Measurements from ENCODE around the gene NUDT14.

The NUDT14 gene

DNA sequence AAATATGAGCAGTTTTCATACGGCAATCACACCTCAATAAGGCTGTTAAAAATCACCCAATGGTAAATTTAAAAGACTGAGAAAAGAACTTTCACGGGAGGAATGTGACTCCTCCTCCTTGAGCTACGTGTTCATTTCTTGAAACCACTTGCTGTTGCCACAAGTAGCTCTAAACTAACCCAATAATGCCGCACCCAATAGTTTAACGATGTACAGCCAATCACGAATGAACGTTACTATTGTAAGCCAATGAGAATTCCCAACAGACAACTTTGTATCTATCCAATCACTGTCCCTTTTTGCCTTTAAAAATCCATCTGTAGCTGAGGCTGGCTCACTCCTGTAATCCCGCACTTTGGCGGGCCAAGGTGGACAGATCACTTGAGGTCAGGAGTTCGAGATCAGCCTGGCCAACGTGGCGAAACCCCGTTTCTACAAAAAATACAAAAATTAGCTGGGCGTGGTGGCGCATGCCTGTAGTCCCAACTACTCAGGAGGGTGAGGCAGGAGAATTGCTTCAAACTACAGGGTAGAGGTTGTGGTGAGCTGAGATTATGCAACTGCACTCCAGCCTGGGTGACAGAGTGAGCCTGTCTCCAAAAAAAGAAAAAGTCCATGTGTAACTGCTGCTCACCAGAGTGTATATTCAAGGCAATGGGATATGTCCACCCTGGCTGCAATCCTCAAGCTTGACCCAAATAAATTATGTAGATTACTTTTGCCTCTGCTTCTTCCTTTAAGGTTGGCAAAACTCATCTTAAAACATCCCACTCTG, 42.8 kb upstream of the NUDT14 start:
- no peak for DNase-seq (ENCODE audit: low read depth)
- no peak for TF ChIP-seq CTCF (conservative IDR thresholded peaks at IDR 0.05; ENCODE audit: low read depth, low read length)
- H3K4me3 ChIP-seq (ENCODE audit: low read depth, low read length) = no peak overlapping the region

DNA sequence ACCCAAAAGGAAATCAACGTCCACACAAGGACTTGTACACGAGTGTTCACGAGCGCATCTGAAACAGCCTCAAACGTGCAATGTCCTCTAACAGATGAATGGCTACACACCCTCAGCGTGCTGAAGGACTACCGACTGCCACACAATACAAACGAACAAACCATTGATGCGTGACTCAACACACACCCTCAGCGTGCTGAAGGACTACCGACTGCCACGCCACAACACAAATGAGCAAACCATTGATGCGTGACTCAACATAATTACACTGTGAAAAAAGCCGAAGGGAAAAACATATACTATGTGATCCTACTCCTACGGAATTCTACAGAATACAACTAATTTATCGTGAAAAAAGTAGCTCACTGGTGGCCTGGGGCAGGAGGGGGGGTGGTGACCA, 42.1 kb upstream of the NUDT14 start:
- DNase-seq (ENCODE audit: low read depth) = no peak
- no peak overlapping the region for H3K4me3 ChIP-seq (ENCODE audit: low read depth, low read length)
- no peak for TF ChIP-seq CTCF (conservative IDR thresholded peaks at IDR 0.05; ENCODE audit: low read depth, low read length)

GRCh38 chr14:105221598-105222178, 40.6 kb upstream of the NUDT14 start:
- no peak for DNase-seq (ENCODE audit: low read depth)
- H3K4me3 ChIP-seq (ENCODE audit: low read depth, low read length) = no peak overlapping the region
- TF ChIP-seq CTCF (conservative IDR thresholded peaks at IDR 0.05; ENCODE audit: low read depth, low read length) = no peak

DNA sequence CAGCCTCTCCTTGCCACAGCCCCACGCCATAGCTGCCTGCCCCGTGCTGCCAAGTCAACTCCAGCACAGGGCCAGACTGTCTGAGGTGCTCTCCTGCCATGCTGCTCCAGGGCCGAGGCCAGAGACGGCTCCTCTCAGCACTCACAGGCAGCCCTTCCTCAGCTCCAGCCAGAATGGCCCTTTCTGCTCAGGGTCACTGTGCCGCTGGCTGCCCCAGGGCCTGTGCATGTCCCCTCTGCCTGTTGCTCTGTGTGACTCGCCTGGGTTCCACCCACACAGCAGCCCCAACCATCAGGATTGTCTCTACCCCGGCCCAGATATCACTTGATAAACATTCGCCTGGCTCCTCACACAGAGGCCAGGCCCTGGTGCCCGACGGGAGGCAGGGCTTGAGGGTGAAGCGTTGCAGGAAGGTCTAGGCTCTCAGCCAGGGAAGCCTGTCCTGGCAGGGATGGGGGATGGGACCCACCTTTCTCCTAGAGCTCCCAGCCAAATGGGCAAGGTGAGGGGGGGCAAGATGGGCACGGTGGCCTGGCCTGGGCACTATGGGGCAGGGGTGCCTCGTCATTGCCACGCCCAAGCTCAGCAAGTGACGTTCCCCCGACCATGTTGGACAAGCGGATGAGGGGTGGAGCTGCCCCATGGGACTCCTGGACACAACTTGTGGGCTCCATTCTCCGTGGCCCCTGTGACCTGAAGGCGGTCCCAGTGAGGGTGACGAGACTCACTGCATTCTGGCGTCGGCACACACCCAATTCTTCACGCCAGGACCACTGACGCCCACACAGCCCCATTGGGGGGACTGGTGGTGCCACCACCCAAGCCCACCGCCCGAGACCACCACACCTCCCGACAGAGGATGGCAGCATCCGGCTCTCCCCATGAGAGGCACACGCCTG, 39.8 kb upstream of the NUDT14 start:
- no peak for TF ChIP-seq CTCF (conservative IDR thresholded peaks at IDR 0.05; ENCODE audit: low read depth, low read length)
- no peak overlapping the region for H3K4me3 ChIP-seq (ENCODE audit: low read depth, low read length)
- no peak for DNase-seq (ENCODE audit: low read depth)

DNA sequence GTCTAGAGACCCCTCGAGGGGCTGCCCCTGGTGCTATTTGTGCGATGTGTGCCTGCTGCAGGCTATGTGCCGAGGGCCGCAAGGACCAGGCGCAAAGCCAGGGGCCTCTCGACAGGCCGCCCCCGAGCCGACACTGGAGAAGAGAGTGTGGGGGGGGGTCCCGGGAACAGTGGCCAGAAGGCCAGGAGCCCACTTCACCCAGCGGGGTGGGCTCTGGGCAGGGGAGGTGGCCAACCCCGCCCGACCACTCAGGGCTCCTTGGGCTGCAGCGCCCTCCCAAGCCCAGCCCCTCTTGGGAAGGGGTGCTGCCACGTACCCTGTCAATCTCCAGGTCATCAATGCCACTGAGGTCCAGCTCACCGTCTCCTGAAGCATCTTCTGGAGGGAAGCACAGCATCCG, 38.6 kb upstream of the NUDT14 start:
- no peak for DNase-seq (ENCODE audit: low read depth)
- no peak overlapping the region for H3K4me3 ChIP-seq (ENCODE audit: low read depth, low read length)
- TF ChIP-seq CTCF (conservative IDR thresholded peaks at IDR 0.05; ENCODE audit: low read depth, low read length) = no peak

DNA sequence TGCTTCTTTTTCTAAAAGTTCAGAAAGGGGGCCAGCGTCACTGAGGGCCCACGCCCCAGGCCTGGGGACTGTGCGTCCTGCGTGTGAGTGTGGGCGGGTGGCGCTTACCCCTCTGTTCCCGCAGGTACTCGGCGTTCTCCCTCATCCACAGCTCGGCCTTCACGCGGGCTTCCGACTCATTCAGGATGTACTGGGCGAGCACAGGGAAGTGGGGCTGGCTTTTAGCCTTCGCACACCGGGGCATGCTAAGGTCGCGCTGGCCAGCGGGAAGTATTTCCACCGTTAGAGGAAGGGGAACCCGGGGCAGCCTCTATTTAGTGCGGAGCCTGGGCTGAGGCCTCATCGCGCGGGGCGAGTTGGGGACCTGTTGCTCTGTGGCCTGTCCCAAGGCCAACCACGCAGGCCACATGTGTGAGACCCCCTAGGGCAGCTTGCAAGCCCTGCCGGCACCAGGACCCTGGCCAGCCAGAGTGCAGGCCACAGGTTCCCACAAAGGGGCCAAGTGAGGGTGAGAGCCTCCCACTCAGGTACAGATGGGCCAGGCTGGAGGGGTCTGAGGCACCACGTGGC, 38.0 kb upstream of the NUDT14 start:
- no peak for DNase-seq (ENCODE audit: low read depth)
- H3K4me3 ChIP-seq (ENCODE audit: low read depth, low read length) = no peak overlapping the region
- TF ChIP-seq CTCF (conservative IDR thresholded peaks at IDR 0.05; ENCODE audit: low read depth, low read length) = no peak
